GM23338 (cell line): ENCODE results near the gene TUBGCP4. TPM values are rescaled to one million over a fixed set of nuclear protein-coding genes. Genes with fewer than 3 reads are reported as not detected.

Experiments
- ATAC-seq: fragments of 200-7000 bp; cut with Tn5 transposase; 3 replicates; pipeline ENCODE4 v1.9.1; 2020
- DNase-seq: peaks from one replicate; pipeline ENCODE4 v3.0.0-alpha.2; 2015; ENCODE audit warnings: low spot score
- H2AFZ ChIP-seq: fragments of 200-600 bp; sonication (generic); 2 replicates; pipeline ENCODE4 v1.8.0; 2016; ENCODE audit warnings: antibody characterized with exemption, mild to moderate bottlenecking, moderate library complexity
- H3F3A ChIP-seq: fragments of 200-600 bp; sonication (generic); replicated peaks from 2 replicates; pipeline ENCODE4 v1.8.0; 2017; ENCODE audit warnings: antibody characterized with exemption, mixed run types, low read depth
- H3K27ac ChIP-seq: fragments of 200-600 bp; sonication (generic); 2 replicates; pipeline ENCODE4 v1.6.1; 2016; ENCODE audit warnings: low read depth
- H3K27me3 ChIP-seq: fragments of 200-600 bp; sonication (generic); 2 replicates; pipeline ENCODE4 v1.8.0; 2016; ENCODE audit warnings: mild to moderate bottlenecking, mixed run types, moderate library complexity; ENCODE audit not compliant: insufficient read depth
- H3K36me3 ChIP-seq: fragments of 200-600 bp; sonication (generic); 2 replicates; pipeline ENCODE4 v1.8.0; 2016; ENCODE audit warnings: mild to moderate bottlenecking; ENCODE audit not compliant: insufficient read depth
- H3K4me1 ChIP-seq: fragments of 200-600 bp; sonication (generic); 2 replicates; pipeline ENCODE4 v1.8.0; 2016; ENCODE audit warnings: mild to moderate bottlenecking, moderate library complexity; ENCODE audit not compliant: insufficient read depth
- H3K4me2 ChIP-seq: fragments of 200-600 bp; sonication (generic); 2 replicates; pipeline ENCODE4 v1.7.1; 2017; ENCODE audit warnings: mixed run types
- H3K4me3 ChIP-seq: fragments of 200-600 bp; sonication (generic); 2 replicates; pipeline ENCODE4 v1.6.1; 2016; ENCODE audit warnings: mixed run types
- H3K79me2 ChIP-seq: fragments of 200-600 bp; sonication (generic); replicated peaks from 2 replicates; pipeline ENCODE4 v1.8.0; 2017; ENCODE audit warnings: mild to moderate bottlenecking; ENCODE audit not compliant: insufficient read depth
- H3K9me2 ChIP-seq: fragments of 200-600 bp; sonication (generic); 2 replicates; pipeline ENCODE4 v1.8.0; 2017; ENCODE audit not compliant: insufficient read depth
- H4K20me1 ChIP-seq: fragments of 200-600 bp; sonication (generic); replicated peaks from 2 replicates; pipeline ENCODE4 v1.8.0; 2017; ENCODE audit warnings: mild to moderate bottlenecking; ENCODE audit not compliant: insufficient read depth
- H3K27ac Mint-ChIP-seq: 2 replicates; pipeline ENCODE4 v1.8.0; 2020; ENCODE audit warnings: inconsistent platforms, mild to moderate bottlenecking, moderate library complexity, mixed read lengths
- H3K27me3 Mint-ChIP-seq: 3 replicates; pipeline ENCODE4 v1.8.0; 2022; ENCODE audit warnings: low read depth, mild to moderate bottlenecking, moderate library complexity, mixed read lengths, inconsistent platforms; ENCODE audit not compliant: insufficient read depth, poor library complexity
- H3K36me3 Mint-ChIP-seq: 3 replicates; pipeline ENCODE4 v1.8.0; 2021; ENCODE audit warnings: low read depth, mild to moderate bottlenecking, inconsistent platforms, moderate library complexity, mixed read lengths
- H3K4me1 Mint-ChIP-seq: 3 replicates; pipeline ENCODE4 v1.8.0; 2020; ENCODE audit warnings: mild to moderate bottlenecking, inconsistent platforms, mixed read lengths
- H3K4me3 Mint-ChIP-seq: 3 replicates; pipeline ENCODE4 v1.8.0; 2021; ENCODE audit warnings: moderate library complexity, mild to moderate bottlenecking, inconsistent platforms, mixed read lengths
- H3K9me3 Mint-ChIP-seq: 3 replicates; pipeline ENCODE4 v1.8.0; 2020; ENCODE audit warnings: moderate library complexity, mild to moderate bottlenecking, inconsistent platforms, mixed read lengths
- CREB1 ChIP-seq: fragments of 250-450 bp; sonication (Bioruptor Pico); IDR thresholded peaks from 2 replicates; pipeline ENCODE4 v1.5.0; 2020; ENCODE audit warnings: low read depth, mild to moderate bottlenecking, moderate library complexity
- EZH2 ChIP-seq: fragments of 200-600 bp; sonication (generic); IDR thresholded peaks from one replicate; pipeline ENCODE4 v1.8.0; 2017; ENCODE audit warnings: antibody characterized with exemption, mild to moderate bottlenecking, low read depth; ENCODE audit not compliant: unreplicated experiment
- EZH2phosphoT487 ChIP-seq: fragments of 200-600 bp; sonication (generic); IDR thresholded peaks from one replicate; pipeline ENCODE4 v1.8.1; 2018; ENCODE audit warnings: antibody characterized with exemption; ENCODE audit not compliant: unreplicated experiment
- JUNB ChIP-seq: IDR thresholded peaks from one replicate; pipeline ENCODE4 v1.6.1; 2016; ENCODE audit warnings: antibody characterized with exemption; ENCODE audit not compliant: unreplicated experiment
- NANOG ChIP-seq: IDR thresholded peaks from 2 replicates; pipeline ENCODE4 v1.6.1; 2016; ENCODE audit warnings: antibody characterized with exemption, borderline replicate concordance
- POLR2AphosphoS5 ChIP-seq: IDR thresholded peaks from 2 replicates; pipeline ENCODE4 v1.6.1; 2016; ENCODE audit warnings: antibody characterized with exemption, low read depth
- STAT1 ChIP-seq: IDR thresholded peaks from one replicate; pipeline ENCODE4 v1.6.1; 2016; ENCODE audit warnings: antibody characterized with exemption; ENCODE audit not compliant: unreplicated experiment
- ZNF114 ChIP-seq: fragments of 250-450 bp; sonication (Bioruptor Pico); IDR thresholded peaks from 2 replicates; pipeline ENCODE4 v1.5.0; 2020; ENCODE audit warnings: mild to moderate bottlenecking, moderate library complexity
- ZNF331 ChIP-seq: fragments of 250-450 bp; sonication (Bioruptor Pico); IDR thresholded peaks from 2 replicates; pipeline ENCODE4 v1.5.0; 2020; ENCODE audit warnings: low read depth, mild to moderate bottlenecking, moderate library complexity
- polyA plus RNA-seq: library from polyadenylated mRNA; unstranded; fragments of >200 nt; fragmentation: Nextera tagmentation; extraction: Ambion mirVana; gene quantifications from 2 replicates; pipeline ENCODE4 v1.2.1, GENCODE V29; 2016
- total RNA-seq: library from RNA; depleted of rRNA; stranded (reverse); fragments of >200 nt; shearing (Covaris generic); gene quantifications from 2 replicates; pipeline ENCODE4 v1.2.3, GENCODE V29; 2014
- TF ChIP-seq, protein P1 (sequence below): IDR thresholded peaks from 2 replicates; pipeline ENCODE4 v1.6.1; 2016; ENCODE audit warnings: antibody characterized with exemption
- TF ChIP-seq, protein P2 (sequence below), 2 experiments: fragments of 200-600 bp in 1 of 2; sonication (generic) in 1 of 2; conservative IDR thresholded peaks; 2 replicates each; pipeline versions ENCODE4 v1.5.1 to v1.6.1; 2016 to 2017; ENCODE audit warnings: antibody characterized with exemption in 2 of 2, low read depth in 2 of 2, mild to moderate bottlenecking in 2 of 2, moderate library complexity in 1 of 2
- TF ChIP-seq, protein P3 (sequence below): fragments of 250-450 bp; sonication (Bioruptor Pico); IDR thresholded peaks from 2 replicates; pipeline ENCODE4 v1.5.0; 2020; ENCODE audit warnings: mild to moderate bottlenecking, moderate library complexity
- TF ChIP-seq, protein P4 (sequence below): IDR thresholded peaks from one replicate; pipeline ENCODE4 v1.6.1; 2018; ENCODE audit warnings: antibody characterized with exemption; ENCODE audit not compliant: unreplicated experiment

The TUBGCP4 gene
- total and polyA plus RNA-seq, 2 experiments from 2014 or later: 10.6 to 18.0 TPM

DNA sequence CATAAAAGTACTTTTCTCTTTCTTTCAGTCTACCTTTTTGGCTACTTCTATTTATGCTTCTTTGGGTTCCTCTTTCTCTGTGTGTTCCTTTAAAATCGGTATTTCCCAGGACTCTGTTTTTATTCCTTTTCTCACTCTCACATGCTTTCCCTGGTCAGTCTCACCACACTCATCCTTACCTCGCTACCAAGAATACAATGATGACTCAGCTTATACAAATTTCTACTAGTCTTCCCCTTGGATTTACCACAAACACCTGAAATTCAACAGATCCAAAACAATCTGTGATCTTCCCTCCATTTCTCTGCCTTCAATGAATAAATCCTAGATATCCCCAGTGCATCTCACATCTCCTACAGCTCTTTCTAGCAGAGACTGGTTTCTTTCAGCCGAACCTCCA is 52.9 kb downstream of the TUBGCP4 start:
- DNase-seq: no peak
- Histone ChIP-seq H3F3A (no peaks in the 10 kb centered on the region), H3K79me2 (no peaks in the 10 kb centered on the region), H3K27me3 (no peaks in the 10 kb centered on the region), H3K27ac (no peak overlapping the region), H3K36me3 (peaks cover 58% of the 10 kb centered on the region), H3K4me3 (no peak overlapping the region), H3K4me2 (no peak overlapping the region), H2AFZ (no peak overlapping the region), H4K20me1 (peaks cover 16% of the 10 kb centered on the region), H3K4me1 (no peaks in the 10 kb centered on the region), H3K9me2 (no peaks in the 10 kb centered on the region)
- H3K4me3 Mint-ChIP-seq: no peak overlapping the region
- peaks cover 82% of the 10 kb centered on the region for H3K36me3 Mint-ChIP-seq
- H3K27me3 Mint-ChIP-seq: peaks cover 2% of the 10 kb centered on the region
- no peak for ATAC-seq
- TF ChIP-seq EZH2phosphoT487 (no peak), JUNB (no peak), NANOG (no peak), ZNF114 (CRISPR knock-in tag) (no peak), CREB1 (CRISPR knock-in tag) (no peak), STAT1 (no peak), EZH2 (no peak), POLR2AphosphoS5 (no peak), ZNF331 (CRISPR knock-in tag) (no peak)
- TF ChIP-seq, protein P1, sequence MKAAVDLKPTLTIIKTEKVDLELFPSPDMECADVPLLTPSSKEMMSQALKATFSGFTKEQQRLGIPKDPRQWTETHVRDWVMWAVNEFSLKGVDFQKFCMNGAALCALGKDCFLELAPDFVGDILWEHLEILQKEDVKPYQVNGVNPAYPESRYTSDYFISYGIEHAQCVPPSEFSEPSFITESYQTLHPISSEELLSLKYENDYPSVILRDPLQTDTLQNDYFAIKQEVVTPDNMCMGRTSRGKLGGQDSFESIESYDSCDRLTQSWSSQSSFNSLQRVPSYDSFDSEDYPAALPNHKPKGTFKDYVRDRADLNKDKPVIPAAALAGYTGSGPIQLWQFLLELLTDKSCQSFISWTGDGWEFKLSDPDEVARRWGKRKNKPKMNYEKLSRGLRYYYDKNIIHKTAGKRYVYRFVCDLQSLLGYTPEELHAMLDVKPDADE: no peak
- TF ChIP-seq, protein P2, sequence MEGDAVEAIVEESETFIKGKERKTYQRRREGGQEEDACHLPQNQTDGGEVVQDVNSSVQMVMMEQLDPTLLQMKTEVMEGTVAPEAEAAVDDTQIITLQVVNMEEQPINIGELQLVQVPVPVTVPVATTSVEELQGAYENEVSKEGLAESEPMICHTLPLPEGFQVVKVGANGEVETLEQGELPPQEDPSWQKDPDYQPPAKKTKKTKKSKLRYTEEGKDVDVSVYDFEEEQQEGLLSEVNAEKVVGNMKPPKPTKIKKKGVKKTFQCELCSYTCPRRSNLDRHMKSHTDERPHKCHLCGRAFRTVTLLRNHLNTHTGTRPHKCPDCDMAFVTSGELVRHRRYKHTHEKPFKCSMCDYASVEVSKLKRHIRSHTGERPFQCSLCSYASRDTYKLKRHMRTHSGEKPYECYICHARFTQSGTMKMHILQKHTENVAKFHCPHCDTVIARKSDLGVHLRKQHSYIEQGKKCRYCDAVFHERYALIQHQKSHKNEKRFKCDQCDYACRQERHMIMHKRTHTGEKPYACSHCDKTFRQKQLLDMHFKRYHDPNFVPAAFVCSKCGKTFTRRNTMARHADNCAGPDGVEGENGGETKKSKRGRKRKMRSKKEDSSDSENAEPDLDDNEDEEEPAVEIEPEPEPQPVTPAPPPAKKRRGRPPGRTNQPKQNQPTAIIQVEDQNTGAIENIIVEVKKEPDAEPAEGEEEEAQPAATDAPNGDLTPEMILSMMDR (conservative IDR thresholded peaks at IDR 0.05; ENCODE audit: low read depth in 2 of 2): no peak
- TF ChIP-seq, protein P3, sequence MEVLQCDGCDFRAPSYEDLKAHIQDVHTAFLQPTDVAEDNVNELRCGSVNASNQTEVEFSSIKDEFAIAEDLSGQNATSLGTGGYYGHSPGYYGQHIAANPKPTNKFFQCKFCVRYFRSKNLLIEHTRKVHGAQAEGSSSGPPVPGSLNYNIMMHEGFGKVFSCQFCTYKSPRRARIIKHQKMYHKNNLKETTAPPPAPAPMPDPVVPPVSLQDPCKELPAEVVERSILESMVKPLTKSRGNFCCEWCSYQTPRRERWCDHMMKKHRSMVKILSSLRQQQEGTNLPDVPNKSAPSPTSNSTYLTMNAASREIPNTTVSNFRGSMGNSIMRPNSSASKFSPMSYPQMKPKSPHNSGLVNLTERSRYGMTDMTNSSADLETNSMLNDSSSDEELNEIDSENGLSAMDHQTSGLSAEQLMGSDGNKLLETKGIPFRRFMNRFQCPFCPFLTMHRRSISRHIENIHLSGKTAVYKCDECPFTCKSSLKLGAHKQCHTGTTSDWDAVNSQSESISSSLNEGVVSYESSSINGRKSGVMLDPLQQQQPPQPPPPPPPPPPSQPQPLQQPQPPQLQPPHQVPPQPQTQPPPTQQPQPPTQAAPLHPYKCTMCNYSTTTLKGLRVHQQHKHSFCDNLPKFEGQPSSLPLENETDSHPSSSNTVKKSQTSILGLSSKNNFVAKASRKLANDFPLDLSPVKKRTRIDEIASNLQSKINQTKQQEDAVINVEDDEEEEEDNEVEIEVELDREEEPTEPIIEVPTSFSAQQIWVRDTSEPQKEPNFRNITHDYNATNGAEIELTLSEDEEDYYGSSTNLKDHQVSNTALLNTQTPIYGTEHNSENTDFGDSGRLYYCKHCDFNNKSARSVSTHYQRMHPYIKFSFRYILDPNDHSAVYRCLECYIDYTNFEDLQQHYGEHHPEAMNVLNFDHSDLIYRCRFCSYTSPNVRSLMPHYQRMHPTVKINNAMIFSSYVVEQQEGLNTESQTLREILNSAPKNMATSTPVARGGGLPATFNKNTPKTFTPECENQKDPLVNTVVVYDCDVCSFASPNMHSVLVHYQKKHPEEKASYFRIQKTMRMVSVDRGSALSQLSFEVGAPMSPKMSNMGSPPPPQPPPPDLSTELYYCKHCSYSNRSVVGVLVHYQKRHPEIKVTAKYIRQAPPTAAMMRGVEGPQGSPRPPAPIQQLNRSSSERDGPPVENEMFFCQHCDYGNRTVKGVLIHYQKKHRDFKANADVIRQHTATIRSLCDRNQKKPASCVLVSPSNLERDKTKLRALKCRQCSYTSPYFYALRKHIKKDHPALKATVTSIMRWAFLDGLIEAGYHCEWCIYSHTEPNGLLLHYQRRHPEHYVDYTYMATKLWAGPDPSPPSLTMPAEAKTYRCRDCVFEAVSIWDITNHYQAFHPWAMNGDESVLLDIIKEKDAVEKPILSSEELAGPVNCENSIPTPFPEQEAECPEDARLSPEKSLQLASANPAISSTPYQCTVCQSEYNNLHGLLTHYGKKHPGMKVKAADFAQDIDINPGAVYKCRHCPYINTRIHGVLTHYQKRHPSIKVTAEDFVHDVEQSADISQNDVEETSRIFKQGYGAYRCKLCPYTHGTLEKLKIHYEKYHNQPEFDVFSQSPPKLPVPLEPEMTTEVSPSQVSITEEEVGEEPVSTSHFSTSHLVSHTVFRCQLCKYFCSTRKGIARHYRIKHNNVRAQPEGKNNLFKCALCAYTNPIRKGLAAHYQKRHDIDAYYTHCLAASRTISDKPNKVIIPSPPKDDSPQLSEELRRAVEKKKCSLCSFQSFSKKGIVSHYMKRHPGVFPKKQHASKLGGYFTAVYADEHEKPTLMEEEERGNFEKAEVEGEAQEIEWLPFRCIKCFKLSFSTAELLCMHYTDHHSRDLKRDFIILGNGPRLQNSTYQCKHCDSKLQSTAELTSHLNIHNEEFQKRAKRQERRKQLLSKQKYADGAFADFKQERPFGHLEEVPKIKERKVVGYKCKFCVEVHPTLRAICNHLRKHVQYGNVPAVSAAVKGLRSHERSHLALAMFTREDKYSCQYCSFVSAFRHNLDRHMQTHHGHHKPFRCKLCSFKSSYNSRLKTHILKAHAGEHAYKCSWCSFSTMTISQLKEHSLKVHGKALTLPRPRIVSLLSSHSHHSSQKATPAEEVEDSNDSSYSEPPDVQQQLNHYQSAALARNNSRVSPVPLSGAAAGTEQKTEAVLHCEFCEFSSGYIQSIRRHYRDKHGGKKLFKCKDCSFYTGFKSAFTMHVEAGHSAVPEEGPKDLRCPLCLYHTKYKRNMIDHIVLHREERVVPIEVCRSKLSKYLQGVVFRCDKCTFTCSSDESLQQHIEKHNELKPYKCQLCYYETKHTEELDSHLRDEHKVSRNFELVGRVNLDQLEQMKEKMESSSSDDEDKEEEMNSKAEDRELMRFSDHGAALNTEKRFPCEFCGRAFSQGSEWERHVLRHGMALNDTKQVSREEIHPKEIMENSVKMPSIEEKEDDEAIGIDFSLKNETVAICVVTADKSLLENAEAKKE: no peak
- TF ChIP-seq, protein P4, sequence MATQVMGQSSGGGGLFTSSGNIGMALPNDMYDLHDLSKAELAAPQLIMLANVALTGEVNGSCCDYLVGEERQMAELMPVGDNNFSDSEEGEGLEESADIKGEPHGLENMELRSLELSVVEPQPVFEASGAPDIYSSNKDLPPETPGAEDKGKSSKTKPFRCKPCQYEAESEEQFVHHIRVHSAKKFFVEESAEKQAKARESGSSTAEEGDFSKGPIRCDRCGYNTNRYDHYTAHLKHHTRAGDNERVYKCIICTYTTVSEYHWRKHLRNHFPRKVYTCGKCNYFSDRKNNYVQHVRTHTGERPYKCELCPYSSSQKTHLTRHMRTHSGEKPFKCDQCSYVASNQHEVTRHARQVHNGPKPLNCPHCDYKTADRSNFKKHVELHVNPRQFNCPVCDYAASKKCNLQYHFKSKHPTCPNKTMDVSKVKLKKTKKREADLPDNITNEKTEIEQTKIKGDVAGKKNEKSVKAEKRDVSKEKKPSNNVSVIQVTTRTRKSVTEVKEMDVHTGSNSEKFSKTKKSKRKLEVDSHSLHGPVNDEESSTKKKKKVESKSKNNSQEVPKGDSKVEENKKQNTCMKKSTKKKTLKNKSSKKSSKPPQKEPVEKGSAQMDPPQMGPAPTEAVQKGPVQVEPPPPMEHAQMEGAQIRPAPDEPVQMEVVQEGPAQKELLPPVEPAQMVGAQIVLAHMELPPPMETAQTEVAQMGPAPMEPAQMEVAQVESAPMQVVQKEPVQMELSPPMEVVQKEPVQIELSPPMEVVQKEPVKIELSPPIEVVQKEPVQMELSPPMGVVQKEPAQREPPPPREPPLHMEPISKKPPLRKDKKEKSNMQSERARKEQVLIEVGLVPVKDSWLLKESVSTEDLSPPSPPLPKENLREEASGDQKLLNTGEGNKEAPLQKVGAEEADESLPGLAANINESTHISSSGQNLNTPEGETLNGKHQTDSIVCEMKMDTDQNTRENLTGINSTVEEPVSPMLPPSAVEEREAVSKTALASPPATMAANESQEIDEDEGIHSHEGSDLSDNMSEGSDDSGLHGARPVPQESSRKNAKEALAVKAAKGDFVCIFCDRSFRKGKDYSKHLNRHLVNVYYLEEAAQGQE: no peak
- no peaks in the 10 kb centered on the region for H3K4me1 Mint-ChIP-seq
- H3K27ac Mint-ChIP-seq: peak overlapping the region; percentile 34
- H3K9me3 Mint-ChIP-seq: no peaks in the 10 kb centered on the region
